KMS-11 (cell line): ENCODE data around the gene SF3B1.
A peak's percentile ranks its signal among the peaks of the same experiment; 100 is the strongest.
"Not testable (repeated sequence)": the region's sequence is repeated elsewhere in the genome, so short reads cannot be mapped to it uniquely, and the experiment has no call there.

Source experiments
- H2AFZ ChIP-seq: fragments of 200-600 bp; sonication (generic); 2 replicates; pipeline ENCODE4 v1.6.1; 2016; ENCODE audit warnings: antibody characterized with exemption, mixed run types, low read depth
- H3K27ac ChIP-seq: fragments of 200-600 bp; sonication (generic); 2 replicates; pipeline ENCODE4 v1.6.1; 2016; ENCODE audit warnings: mild to moderate bottlenecking, mixed run types
- H3K27me3 ChIP-seq: fragments of 200-600 bp; sonication (generic); 2 replicates; pipeline ENCODE4 v1.6.1; 2017; ENCODE audit warnings: mild to moderate bottlenecking, low read depth, mixed run types, moderate library complexity; ENCODE audit not compliant: insufficient read depth
- H3K36me3 ChIP-seq: fragments of 200-600 bp; sonication (generic); 2 replicates; pipeline ENCODE4 v1.6.1; 2017; ENCODE audit warnings: mild to moderate bottlenecking, mixed run types; ENCODE audit not compliant: insufficient read depth
- H3K4me1 ChIP-seq: fragments of 200-600 bp; sonication (generic); 2 replicates; pipeline ENCODE4 v1.6.1; 2016; ENCODE audit warnings: mild to moderate bottlenecking, low read depth, mixed run types; ENCODE audit not compliant: poor library complexity, severe bottlenecking
- H3K4me2 ChIP-seq: fragments of 200-600 bp; sonication (generic); 2 replicates; pipeline ENCODE4 v1.7.0; 2016; ENCODE audit warnings: mild to moderate bottlenecking, mixed run types
- H3K4me3 ChIP-seq: fragments of 200-600 bp; sonication (generic); IDR thresholded peaks from 2 replicates; pipeline ENCODE4 v1.6.1; 2017; ENCODE audit warnings: low read depth, low read length, mixed read lengths; ENCODE audit not compliant: insufficient read depth
- H3K79me2 ChIP-seq: fragments of 200-600 bp; sonication (generic); 2 replicates; pipeline ENCODE4 v1.6.1; 2016; ENCODE audit warnings: low read depth, mixed run types; ENCODE audit not compliant: insufficient read depth
- H3K9ac ChIP-seq: fragments of 200-600 bp; sonication (generic); 2 replicates; pipeline ENCODE4 v1.6.1; 2016; ENCODE audit warnings: mild to moderate bottlenecking, mixed run types
- H4K20me1 ChIP-seq: fragments of 200-600 bp; sonication (generic); 2 replicates; pipeline ENCODE4 v1.6.1; 2016; ENCODE audit warnings: mild to moderate bottlenecking, mixed run types; ENCODE audit not compliant: insufficient read depth
- CTCF ChIP-seq: fragments of 200-600 bp; sonication (generic); conservative IDR thresholded peaks from 2 replicates; pipeline ENCODE4 v1.6.1; 2017; ENCODE audit warnings: low read depth, mild to moderate bottlenecking, antibody characterized with exemption, low read length, moderate library complexity, mixed read lengths

SF3B1 gene

GRCh38 chr2:197434541-197435513 lies at the start of gene SF3B1:
TSS of gene SF3B1 (minus strand) at chr2:197435028. CDS start at chr2:197434999, 29 bp downstream.
- Histone ChIP-seq H3K27me3 (no peaks in the 10 kb centered on the region), H4K20me1 (peaks cover 21% of the 10 kb centered on the region), H2AFZ (peak within 1 kb of the TSS; percentile 95), H3K27ac (peak within 1 kb of the TSS; percentile 95), H3K79me2 (peaks cover 55% of the 10 kb centered on the region), H3K36me3 (no peaks in the 10 kb centered on the region), H3K4me1 (peaks cover 45% of the 10 kb centered on the region), H3K4me2 (peak within 1 kb of the TSS; percentile 97), H3K9ac (peak within 1 kb of the TSS; percentile 98), H3K4me3 (peak within 1 kb of the TSS; percentile 56)
- TF ChIP-seq CTCF = no peak

GRCh38 chr2:197484248-197484647 lies 49.4 kb upstream of the SF3B1 start:
- H3K4me2 ChIP-seq, H3K27me3 ChIP-seq, H3K36me3 ChIP-seq, H3K4me3 ChIP-seq, H2AFZ ChIP-seq, H3K27ac ChIP-seq, H3K9ac ChIP-seq, H4K20me1 ChIP-seq: not testable (repeated sequence)
- Histone ChIP-seq H3K4me1 (peaks cover 29% of the 10 kb centered on the region), H3K79me2 (peaks cover 12% of the 10 kb centered on the region; the same call in 1 of the 2 replicates)

- Histone ChIP-seq H3K27ac (no peak overlapping the region), H3K4me3 (no peak overlapping the region), H4K20me1 (no peaks in the 10 kb centered on the region; the same call in 1 of the 2 replicates), H3K4me2 (no peak overlapping the region), H3K9ac (no peak overlapping the region), H2AFZ (no peak overlapping the region), H3K4me1 (peaks cover 40% of the 10 kb centered on the region), H3K79me2 (no peaks in the 10 kb centered on the region), H3K36me3 (no peaks in the 10 kb centered on the region), H3K27me3 (no peaks in the 10 kb centered on the region)
- TF ChIP-seq CTCF = no peak
Observed at GRCh38 chr2:197480165-197481036, 45.6 kb upstream of the SF3B1 start.

- Histone ChIP-seq H3K27ac (peak overlapping the region; percentile 23; the same call in 1 of the 2 replicates), H3K27me3 (no peaks in the 10 kb centered on the region), H3K79me2 (no peaks in the 10 kb centered on the region), H3K4me1 (peaks cover 37% of the 10 kb centered on the region), H3K4me3 (no peak overlapping the region), H3K9ac (no peak overlapping the region), H3K4me2 (peak overlapping the region; percentile 64; the same call in 1 of the 2 replicates), H2AFZ (no peak overlapping the region), H4K20me1 (no peaks in the 10 kb centered on the region; the same call in 1 of the 2 replicates), H3K36me3 (peaks cover 4% of the 10 kb centered on the region; the same call in 1 of the 2 replicates)
- no peak for TF ChIP-seq CTCF
Observed at GRCh38 chr2:197477797-197478196, 43.0 kb upstream of the SF3B1 start.
